Ovary (tissue), 3 donors: ENCODE data around the gene SH3RF3.

Experiments
- EP300 ChIP-seq: sonication (generic); formaldehyde crosslinking; IDR thresholded peaks from one replicate; pipeline ENCODE4 v1.6.1; 2017; ENCODE audit warnings: antibody characterized with exemption
- POLR2A ChIP-seq: fragments of 450-650 bp; IDR thresholded peaks from one replicate; pipeline ENCODE4 v1.6.1; 2017; ENCODE audit warnings: antibody characterized with exemption, mild to moderate bottlenecking, moderate library complexity
- TF ChIP-seq, protein P1 (sequence below), 3 donors: fragments of 450-650 bp in 2 of 3; fragments of 200-600 bp in 1 of 3; IDR thresholded peaks; one replicate each; pipeline versions ENCODE4 v1.5.1 to v1.8.0; 2016 to 2022; ENCODE audit warnings: antibody characterized with exemption in 3 of 3, mild to moderate bottlenecking in 1 of 3
- donor health status: DM: no; HTN: no; CAD: no.

DNA sequence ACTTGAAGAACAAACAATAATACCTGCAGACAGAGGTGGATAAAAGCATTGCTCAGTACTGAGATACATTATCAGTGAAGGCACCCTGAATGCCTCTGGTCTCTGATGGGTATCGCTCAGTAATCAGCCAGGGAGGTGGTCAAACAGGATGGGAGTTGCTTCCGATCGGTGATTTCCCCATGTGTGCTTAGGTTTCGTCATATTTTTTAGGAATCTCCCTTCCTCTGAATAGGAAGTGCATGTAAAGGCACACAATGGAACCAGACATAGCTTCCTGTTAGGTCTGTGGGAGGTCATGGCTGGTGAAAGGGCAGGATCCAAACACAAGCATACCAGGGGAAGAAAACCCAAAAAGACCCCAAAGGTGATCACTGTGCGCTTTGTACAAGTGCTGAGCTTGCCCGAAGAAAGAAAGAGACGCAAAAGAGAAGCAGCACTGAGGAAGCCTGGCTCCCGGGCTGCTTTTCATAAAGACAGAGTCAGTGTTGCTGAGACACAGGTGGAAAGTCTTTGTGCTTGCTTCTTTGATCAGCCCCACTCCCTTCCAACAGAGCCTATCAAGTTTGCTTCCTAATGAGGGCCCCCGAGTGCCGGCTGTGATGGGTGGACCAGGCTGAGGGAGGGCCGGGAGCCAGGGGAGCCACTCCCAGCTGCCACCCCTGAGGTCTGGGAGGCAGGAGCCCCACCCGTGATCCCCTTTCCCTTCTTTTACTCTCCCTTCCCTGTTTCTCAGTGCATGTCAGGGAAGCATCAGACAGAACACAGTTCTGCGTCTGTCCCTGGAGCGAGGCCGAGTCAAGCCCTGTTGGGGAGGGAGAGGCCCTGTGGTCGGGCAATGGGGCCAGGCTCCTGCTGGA, 138.2 kb downstream of the SH3RF3 start:
- TF ChIP-seq, protein P1, sequence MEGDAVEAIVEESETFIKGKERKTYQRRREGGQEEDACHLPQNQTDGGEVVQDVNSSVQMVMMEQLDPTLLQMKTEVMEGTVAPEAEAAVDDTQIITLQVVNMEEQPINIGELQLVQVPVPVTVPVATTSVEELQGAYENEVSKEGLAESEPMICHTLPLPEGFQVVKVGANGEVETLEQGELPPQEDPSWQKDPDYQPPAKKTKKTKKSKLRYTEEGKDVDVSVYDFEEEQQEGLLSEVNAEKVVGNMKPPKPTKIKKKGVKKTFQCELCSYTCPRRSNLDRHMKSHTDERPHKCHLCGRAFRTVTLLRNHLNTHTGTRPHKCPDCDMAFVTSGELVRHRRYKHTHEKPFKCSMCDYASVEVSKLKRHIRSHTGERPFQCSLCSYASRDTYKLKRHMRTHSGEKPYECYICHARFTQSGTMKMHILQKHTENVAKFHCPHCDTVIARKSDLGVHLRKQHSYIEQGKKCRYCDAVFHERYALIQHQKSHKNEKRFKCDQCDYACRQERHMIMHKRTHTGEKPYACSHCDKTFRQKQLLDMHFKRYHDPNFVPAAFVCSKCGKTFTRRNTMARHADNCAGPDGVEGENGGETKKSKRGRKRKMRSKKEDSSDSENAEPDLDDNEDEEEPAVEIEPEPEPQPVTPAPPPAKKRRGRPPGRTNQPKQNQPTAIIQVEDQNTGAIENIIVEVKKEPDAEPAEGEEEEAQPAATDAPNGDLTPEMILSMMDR (IDR thresholded peaks at IDR 0.05): no peak
- TF ChIP-seq POLR2A: no peak
- TF ChIP-seq EP300: no peak
